Amniotic epithelial cell (primary cell): ENCODE data around the gene ZNF593.

Experiments used
- DNase-seq: peaks from one replicate; pipeline ENCODE4 v3.0.0-alpha.2; 2010; ENCODE audit warnings: low read depth

ZNF593 gene

DNA sequence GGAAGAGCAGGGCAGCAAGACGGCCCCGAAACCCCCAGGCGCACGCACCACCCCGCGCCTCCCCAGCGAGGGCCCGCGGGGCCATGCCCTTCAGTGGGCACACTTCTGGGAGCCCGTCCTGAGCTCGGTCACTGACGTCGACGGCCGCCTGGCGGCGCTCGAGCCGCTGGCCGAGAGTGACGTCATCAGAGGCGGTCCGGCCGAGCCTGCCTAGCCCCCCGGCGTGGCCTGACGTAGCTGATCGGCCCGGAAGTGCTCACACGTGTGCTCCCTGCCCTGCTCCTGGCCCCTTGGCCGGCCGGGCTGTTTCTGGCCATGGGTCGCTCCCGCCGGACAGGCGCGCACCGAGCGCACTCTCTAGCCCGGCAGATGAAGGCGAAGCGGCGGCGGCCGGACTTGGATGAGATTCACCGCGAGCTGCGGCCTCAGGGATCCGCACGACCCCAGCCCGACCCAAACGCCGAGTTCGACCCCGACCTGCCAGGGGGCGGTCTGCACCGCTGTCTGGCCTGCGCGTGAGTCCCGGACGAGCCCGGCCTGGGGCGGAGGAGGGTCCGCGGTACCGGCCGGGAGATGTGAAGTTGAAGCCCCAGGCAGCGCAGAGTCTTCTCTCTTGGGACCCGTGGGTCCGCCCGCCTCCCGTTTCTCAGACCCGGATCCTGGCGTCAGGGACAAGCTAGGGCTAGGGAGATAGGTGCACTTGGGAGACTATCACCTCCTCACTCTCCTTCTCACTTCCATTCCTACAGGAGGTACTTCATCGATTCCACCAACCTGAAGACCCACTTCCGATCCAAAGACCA is at the start of gene ZNF593:
TSS of gene ZNF593 (plus strand) at position 240 of the 803 bp plus-strand sequence. CDS start at position 316, 76 bp downstream.
- DNase-seq: peak; percentile 88

DNA sequence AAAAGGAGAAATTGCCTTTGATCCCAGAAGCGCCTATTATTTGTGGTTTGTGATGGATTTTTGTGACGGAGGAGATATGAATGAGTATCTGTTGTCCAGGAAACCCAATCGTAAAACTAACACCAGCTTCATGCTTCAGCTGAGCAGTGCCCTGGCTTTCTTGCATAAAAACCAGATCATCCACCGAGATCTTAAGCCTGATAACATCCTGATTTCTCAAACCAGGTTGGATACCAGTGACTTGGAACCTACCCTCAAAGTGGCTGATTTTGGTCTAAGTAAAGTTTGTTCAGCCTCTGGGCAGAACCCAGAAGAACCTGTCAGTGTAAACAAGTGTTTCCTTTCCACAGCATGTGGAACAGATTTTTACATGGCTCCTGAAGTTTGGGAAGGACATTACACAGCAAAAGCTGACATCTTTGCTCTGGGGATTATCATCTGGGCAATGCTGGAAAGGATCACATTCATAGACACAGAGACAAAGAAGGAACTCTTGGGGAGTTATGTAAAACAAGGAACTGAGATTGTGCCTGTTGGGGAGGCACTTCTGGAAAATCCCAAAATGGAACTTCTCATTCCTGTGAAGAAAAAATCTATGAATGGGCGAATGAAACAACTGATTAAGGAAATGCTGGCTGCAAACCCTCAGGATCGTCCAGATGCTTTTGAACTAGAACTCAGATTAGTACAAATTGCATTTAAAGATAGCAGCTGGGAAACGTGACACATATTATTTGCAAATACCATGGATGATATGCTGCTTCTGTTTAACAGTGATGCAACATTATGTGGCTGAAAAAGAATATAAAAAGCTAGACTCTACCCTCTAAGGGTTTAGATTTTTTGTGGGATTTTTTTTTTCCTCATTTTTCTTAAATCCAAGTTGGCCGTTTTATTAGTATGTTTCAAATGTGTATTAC is 47.6 kb upstream of the ZNF593 start:
- peak; percentile 59 for DNase-seq

DNA sequence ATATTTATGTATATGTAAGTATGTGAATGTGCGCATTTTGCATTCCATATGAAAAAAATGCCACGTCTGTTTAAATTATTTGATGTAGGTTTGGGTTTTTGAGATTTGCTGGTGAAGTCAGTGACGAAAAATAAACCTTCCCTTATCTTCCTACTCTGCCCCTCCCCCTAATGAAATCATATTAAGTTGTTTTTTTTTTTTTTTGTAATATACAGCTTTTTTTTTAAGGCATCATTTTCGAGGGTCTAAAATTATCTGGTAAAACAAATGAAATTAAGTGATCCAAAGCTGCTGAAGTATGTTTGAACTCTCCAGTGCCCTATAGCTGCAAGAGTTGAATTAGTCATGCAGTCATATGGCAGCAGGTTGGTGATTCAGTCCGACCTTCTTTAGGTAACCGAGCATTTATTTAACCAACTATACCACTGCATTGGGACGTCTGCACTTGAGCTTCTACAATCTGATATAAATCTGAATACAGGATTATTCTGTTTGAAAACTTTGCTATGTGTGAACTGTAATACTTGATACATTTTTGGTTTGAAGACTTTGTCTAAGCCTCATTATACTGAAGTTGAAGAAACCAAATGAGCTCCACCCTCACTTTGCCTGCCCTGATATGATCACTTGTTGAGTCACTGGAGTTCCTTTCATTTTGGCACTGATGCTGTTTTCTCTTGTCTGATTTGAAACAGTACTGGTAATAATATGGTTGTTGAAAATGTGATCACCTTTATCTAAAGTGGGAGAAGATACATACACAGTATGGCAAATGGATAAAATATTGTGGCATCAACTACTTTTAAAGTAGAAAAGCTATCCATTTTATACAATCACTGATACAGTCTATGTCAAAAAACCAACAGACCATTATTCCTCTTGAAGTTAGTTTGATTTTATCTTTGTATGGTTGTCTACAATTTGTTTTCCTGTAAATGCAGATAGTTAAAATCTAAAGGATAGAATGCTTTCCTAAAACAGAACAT is 46.4 kb upstream of the ZNF593 start:
- peak; percentile 50 for DNase-seq

DNA sequence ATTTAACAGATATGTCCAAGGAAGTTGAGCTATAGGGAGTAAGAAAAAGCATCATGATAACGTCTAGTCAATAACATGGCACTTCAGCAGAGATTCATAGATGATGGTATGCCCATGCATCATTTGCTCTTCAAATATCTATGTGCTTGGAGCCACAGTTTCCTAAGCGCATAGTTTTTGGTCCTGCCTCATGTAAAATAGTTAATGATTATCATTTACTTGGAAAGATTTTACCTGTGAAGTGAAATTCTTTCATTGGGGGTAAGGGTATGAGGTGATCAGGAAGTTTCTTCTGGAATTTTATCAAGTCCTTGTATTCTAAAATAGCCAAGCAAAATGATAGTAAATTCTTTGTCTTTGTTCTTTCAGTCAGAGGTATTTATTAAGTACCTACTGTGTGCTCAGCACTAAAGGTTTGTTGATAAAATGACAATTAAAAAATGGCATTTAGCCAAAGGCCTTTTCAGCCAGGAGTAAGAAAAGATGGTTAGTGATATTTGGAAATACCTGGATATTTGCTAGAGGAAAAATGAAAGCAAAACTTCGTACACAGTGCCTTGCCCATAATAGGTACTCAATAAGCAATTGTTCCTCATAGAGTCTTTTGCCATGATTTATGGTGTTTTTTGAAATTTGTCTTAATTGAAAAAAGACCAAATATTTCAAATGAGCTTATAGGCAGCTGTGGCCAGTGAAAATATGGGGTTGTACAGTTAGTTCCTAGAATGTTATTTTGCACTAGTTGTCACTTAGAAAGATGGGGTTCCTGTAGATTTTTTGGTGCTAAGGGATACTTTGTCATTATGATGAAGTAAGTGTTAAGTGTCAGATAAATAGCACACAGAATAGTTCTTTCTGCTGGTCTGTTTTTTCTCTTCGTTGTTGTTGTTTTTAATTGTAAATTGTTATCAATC is 45.0 kb upstream of the ZNF593 start:
- no peak for DNase-seq

DNA sequence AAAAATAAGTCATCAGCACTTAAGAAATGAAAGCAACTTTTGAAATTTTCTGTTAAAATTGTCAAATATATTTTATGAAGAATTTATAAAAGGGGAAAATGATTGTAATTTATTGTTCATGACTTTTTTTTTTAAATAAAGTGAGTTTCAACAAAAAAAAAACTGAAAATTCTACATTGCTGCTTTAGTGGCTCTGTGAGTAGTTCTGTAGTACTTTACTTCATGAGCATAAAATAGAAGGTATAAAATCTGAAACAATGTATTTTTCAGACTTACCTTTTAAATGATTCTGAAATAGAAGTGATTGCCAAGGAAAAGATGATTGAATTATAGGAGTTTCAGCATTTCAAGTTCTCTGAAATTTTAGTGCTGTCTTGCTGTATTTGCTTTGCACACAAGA is 44.3 kb upstream of the ZNF593 start:
- DNase-seq: no peak

DNA sequence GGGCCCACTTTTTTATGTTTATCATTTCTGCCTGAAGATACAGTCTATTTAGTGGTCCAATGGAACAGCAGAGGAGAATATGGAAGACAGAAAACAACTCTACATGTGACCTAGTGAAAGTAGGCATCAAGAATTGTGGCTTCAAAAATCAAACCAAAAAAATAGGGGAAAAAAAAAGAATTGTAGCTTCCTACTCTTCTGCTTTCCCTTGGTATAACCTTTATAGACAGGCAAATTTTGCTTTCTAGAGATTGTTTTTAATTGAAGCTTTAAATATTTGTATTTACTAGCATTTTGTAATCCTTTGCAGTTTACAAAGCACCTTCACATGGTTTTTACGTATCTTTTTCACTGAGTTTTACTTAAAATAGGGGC is 43.8 kb upstream of the ZNF593 start:
- no peak for DNase-seq

DNA sequence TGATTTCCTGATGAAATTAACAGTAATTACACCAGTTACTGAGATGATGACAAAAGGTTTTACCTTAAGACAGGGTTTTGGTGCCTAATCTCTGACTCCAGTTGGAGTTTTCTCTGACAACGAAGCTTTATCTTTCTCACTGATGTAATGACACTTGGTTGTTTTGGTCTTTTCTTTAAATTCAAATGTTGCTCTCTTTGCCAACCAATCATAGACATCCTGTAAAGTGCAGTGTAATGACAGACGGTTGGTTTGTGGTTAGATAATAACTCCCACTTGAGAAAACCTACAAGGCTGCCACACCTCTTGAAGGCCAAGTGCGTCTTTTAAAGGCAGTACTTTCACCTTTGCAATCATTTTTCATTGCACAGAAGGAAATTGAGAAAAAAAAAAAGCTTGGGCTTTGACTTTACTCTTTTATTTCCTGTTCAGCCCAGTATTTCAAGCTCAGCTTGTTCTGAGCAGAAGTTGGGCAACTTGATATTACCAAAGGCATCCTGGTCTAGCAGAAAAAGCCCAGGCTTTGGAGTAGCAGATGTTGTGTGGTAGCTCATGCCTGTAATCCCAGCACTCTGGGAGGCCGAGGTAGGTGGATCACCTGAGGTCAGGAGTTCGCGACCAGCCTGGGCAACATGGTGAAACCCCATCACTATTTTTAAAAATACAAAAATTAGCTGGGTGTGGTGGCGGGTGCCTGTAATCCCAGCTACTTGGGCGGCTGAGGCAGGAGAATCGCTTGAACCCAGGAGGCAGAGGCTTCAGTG is 43.2 kb upstream of the ZNF593 start:
- peak; percentile 82 for DNase-seq

DNA sequence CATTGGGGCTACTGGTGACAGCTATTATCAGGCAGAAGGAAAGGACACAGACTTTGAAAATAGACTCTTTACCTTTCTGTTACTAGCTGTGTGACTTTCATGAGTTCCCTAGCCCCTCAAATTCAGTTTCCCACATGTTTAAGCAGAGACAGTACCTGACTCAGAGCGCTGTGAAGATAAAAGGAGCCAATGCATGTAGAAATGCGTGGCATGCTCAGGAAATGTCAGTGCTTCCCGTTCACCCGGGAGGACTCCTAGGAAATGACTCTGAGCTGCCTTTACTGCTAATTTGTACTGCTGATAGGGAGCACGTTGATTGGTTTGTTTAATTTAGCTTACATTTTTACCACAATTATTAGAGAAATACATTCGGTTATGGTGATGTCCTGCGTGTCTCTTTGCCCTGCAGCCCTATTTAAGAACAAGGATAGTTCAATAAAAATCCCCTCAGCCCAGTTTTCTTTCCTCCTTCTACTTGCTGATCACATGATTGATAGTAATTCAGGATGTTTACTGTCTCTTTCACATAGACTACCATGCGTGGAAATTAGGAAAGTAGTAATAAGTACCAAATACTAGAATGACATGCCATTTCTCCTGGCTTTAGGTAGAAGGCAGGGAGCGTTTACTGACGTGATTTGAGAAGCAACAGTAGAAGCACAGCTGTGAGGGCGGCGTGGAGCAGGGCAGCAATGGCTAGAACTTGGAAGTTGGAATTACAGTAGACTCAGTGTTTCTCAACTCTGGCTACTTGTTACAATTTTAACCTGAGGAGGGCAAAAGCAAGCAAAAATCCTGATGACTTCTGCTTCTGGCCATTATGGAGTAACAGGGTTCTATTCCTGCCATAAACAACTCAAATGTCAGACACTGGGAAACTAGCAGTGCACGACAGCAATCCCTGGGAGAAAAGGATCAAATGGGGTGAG is 42.2 kb upstream of the ZNF593 start:
- DNase-seq: peak; percentile 43

DNA sequence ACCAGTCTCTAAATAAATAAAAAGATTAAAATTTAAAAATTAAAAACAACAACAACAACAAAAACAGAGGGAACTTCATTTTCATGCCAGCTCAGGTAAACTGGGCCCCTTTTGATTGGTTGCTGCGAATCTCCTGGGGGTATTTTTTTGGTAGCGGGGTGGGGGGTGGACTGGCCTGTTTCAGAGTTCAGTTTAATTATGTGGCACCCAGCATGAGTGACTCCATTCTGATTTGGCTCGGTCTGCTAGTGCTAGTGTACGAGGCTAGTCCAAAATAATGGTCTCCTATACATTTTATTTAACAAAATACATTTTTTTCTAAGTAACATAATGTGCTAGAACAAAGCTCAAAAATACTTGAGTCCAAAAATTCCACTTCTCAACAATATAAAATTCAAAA is 39.9 kb upstream of the ZNF593 start:
- DNase-seq: no peak

DNA sequence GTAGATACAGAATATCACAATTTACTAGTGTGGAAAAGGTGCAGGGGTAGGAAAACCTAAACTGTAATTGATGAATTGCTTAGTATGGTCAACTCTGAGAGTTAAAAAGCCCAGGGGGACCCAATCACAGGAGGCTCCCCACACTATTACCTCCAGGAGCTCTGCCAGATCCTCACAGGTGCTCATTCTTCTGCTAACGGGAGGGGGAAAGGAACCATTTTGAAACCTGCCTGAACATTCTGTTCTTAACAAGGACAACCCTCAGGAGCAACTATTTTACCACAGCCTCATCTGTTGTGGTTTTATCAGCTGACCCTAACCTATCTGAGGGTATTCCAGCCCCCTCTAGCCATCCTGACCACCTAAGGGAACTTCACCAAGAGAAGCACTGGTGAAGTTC is 39.0 kb upstream of the ZNF593 start:
- no peak for DNase-seq

DNA sequence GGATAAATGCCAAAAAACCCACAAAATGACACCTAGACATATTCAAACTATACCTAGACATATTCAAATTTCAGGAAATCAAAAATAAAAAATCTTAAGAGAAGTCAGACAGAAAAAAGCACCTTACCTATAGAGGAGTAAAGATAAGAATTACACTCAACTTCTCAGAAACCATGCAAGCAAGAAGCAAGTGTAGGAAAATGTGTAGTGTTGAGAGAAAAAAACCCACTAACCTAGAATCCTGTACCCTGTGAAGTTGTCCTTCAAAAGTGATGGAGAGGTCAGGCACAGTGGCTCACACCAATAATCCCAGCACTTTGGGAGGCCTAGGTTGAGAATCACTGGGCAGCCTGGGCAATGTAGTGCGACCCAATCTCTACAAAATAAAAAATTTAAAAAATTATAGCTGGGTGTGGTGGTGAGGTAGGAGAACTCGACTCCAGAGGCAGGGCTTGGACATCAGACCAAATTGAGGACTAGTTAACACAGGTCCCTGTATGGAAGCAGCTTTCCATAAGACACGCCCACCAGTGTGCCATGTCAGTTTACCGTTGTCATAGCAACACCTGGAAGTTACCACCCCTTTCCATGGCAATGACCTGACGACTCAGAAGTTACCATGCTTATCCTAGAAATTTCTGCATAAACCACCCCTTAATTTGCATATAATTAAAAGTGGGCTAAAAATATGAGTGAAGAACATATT is 37.4 kb upstream of the ZNF593 start:
- DNase-seq: no peak

DNA sequence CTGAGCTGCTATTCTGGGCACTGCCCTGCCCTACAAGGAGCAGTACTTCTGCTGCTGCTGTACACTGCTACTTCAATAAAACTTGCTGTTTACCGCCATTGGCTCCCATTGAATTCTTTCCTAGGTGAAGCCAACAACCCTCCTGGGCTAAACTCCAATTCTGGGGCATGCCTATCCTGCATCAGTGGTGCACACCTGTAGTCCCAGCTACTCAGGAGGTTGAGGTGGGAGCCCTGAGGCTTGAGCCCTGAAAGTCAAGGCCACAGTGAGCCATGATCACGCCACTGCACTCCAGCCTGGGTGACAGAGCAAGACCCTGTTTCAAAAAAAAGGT is 36.9 kb upstream of the ZNF593 start:
- DNase-seq: no peak

DNA sequence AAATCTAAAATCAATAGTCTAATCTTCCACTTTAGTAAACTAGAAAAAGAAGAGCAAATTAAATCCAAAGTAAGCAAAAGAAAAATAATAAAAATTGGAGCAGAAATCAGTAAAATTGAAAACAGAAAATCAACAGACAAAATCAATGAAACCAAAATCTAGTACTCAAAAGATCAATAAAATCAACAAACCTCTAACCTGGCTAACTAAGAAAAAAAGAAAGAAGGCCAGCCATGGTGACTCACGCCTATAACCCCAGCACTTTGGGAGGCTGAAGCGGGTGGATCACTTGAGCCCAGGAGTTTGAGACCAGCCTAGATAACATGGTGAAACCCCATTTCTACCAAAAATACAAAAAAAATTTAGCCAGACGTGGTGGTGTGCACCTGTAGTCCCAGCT is 35.2 kb upstream of the ZNF593 start:
- DNase-seq: no peak

DNA sequence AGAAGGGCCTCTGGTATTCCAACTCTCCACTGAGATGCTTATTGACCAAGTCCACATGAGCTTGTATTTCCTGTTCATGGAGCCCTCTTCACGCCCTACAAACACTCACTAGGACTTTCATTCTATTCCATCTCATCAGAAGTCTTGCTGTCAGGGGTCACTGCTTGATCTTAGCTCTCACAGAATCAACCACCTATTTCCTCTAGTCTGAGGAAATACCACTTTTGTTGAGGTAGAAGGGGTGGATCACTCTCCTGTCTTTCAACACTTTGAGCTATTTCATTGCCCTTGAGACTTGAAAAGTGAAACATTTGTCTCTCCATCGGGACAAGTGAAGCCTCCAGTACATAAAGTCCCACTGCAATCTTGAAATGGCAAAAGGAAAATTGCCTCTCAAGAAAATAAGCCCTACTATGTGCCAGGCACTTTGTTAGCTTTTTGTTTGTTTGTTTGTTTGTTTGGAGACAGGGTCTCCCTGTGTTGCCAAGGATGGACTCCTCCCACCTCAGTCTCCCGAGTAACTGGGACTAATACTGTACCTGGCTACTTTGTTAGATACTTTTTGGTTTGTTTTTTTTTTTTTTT is 30.6 kb upstream of the ZNF593 start:
- DNase-seq: no peak

DNA sequence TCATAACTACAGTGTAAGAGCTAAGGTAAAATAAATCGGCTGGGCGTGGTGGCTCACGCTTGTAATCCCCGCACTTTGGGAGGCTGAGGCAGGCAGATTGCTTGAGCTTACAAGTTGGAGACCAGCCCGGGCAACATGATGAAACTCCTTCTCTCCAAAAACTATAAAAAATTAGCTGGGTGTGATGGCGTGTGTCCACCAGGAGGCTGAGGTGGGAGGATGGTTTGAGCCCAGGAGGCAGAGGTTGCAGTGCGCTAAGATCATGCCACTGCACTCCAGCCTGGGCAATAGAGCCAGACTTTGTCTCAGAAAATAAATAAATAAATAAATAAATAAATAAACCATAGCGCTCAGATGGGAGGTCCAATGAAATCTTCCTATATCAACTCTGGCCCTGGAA is 27.5 kb upstream of the ZNF593 start:
- no peak for DNase-seq

DNA sequence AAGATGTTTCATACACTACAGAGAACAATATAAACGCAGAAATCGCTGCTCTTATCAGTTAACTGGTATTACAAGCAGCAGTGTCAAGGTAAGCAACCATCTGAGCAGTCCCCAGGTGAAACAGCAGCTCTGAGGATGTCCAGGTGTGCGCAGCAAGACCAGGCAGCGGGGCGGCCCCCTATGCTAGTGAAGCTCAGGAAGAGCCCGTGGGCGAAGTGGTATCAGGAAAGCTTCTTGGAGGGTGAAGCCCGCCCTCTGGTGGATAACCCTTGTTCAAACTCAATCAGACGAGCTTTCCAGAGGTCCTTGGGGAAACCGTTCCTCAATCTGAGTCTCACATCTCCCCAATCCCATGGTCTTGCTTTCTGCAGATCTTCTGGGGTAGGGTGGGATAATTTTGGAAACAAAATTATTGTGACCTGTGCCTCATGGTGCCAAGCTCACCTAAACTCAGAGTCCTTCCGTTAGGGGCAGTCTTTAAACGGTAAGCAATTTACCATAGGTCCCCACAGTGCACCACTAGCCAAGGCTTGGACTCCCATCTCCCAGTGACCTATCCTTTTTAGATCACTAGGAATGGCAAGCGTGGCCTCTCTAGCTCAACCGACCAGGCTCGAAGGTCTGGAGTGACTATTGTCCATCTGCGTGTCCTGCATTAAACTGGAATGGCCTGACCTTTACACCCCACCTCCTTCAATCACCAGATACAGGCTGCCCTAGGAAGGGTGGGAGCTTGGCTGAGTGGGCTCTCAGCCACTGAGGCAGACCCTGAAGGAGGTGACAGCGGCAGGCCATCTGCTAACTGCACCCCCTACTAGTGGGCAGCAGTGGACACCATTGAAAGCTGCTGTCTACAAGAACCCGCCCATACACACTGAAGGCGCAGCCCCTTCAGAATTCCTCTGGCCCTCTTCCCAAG is 24.4 kb upstream of the ZNF593 start:
- DNase-seq: peak; percentile 74

DNA sequence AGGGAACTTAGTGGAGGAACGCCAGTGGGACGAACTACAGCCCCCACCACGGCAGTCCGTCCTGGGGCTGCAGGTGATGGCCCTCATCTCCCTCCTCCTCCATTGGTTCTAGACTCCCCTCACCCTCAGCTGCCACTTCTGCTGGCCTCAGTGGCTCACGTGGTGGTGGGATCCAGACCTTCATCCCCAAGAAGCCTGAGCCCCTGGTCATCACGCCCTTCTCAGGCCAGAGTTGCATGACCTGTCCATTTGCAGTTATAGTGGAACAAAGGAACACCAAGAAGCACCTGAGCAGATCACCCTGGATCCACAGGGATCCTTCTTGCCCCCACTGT is 23.8 kb upstream of the ZNF593 start:
- no peak for DNase-seq
